Measurements from ENCODE around the gene PLCH1. TPM values are rescaled to one million over a fixed set of nuclear protein-coding genes. Genes with fewer than 3 reads are reported as not detected.

Gene PLCH1
- total RNA-seq, 4 donors from 2014 or later = 0.29 to 12.0 (median 0.58) TPM

DNA sequence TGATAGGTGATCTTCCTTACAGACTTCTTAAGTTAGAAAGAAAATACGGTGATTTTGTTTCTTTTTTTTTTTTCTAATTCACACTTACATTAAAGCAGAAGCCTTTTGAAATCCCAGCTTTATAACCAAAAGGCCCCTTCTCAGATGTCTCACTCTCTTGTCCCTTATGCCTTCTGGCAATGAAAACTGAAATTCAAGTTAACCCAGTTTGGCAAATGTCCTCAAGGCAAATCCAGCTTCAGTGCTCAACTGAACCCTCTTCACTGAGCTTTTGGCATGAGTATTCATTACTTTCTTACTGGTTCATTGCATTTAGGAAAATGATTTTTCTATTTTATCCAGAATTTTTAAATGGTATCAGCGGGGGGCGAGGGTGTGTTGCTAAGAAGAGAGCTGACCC, 17.0 kb downstream of the PLCH1 start:
- Histone ChIP-seq H3K9me3 (no peaks in the 10 kb centered on the region), H3K27me3 (no peaks in the 10 kb centered on the region), H3K27ac (no peak overlapping the region), H3K4me1 (no peaks in the 10 kb centered on the region), H3K36me3 (no peaks in the 10 kb centered on the region), H3K4me3 (no peak overlapping the region)
- DNase-seq = no peak
- intact Hi-C loops (cut with DNase I; ENCODE audit: low total_unique reads) = no loop called here
- TF ChIP-seq POLR2A (IDR thresholded peaks at IDR 0.05) = no peak
- TF ChIP-seq, protein P1, sequence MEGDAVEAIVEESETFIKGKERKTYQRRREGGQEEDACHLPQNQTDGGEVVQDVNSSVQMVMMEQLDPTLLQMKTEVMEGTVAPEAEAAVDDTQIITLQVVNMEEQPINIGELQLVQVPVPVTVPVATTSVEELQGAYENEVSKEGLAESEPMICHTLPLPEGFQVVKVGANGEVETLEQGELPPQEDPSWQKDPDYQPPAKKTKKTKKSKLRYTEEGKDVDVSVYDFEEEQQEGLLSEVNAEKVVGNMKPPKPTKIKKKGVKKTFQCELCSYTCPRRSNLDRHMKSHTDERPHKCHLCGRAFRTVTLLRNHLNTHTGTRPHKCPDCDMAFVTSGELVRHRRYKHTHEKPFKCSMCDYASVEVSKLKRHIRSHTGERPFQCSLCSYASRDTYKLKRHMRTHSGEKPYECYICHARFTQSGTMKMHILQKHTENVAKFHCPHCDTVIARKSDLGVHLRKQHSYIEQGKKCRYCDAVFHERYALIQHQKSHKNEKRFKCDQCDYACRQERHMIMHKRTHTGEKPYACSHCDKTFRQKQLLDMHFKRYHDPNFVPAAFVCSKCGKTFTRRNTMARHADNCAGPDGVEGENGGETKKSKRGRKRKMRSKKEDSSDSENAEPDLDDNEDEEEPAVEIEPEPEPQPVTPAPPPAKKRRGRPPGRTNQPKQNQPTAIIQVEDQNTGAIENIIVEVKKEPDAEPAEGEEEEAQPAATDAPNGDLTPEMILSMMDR (IDR thresholded peaks at IDR 0.05) = no peak

DNA sequence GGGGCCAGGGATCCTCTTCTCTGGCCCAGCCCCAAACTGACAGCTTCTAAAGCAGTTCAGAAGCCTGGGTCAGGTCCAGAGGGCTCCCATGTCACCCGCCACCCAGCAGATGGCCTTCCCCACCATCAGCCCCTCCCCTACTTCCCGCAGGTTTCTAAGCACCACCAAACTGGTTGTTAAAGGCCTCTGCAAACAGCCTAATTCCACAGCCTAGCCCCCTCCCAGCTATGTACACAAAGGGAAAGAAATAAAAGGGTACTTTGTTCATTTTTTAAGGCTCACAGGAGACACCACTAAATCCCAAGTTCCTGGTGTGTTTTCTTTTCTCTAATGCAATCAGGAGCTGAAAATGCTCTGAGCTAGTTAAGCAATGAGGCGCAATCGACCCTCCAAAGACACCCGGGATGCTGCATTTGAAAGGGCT, 30.6 kb downstream of the PLCH1 start:
- H3K27me3 ChIP-seq = no peaks in the 10 kb centered on the region
- TF ChIP-seq, protein P1 (IDR thresholded peaks at IDR 0.05) = no peak
- no peak for TF ChIP-seq POLR2A (IDR thresholded peaks at IDR 0.05)
- intact Hi-C loops (cut with DNase I; ENCODE audit: low total_unique reads) = no loop called here
- no peaks in the 10 kb centered on the region for H3K4me1 ChIP-seq
- no peak for DNase-seq
- no peaks in the 10 kb centered on the region for H3K9me3 ChIP-seq
- no peak overlapping the region for H3K4me3 ChIP-seq
- H3K36me3 ChIP-seq = no peaks in the 10 kb centered on the region
- no peak overlapping the region for H3K27ac ChIP-seq

DNA sequence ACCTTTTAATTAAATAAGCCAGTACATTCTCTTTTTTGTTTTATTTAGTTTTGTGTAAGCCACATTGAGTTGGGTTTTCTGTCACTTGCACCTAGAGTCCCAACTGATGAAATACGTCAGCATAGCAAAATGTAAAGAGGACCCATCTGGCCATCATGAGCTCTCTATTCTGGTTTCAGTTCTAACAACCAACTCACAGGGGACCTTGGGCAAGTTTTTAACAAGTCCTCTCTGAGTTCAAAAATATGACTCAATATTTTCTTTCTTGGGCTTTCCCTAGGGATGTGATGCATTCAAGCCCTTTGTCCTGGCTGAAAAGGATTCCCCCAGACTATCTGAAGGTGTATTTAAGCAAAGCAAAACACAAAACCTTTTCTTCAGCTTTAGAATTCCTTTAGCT, 32.9 kb downstream of the PLCH1 start:
- Histone ChIP-seq H3K27ac (no peak overlapping the region), H3K36me3 (no peaks in the 10 kb centered on the region), H3K27me3 (no peaks in the 10 kb centered on the region), H3K4me1 (no peaks in the 10 kb centered on the region), H3K4me3 (no peak overlapping the region), H3K9me3 (no peaks in the 10 kb centered on the region)
- DNase-seq = no peak
- TF ChIP-seq, protein P1 (IDR thresholded peaks at IDR 0.05) = no peak
- TF ChIP-seq POLR2A (IDR thresholded peaks at IDR 0.05) = no peak
- intact Hi-C loops (cut with DNase I; ENCODE audit: low total_unique reads) = no loop called here

DNA sequence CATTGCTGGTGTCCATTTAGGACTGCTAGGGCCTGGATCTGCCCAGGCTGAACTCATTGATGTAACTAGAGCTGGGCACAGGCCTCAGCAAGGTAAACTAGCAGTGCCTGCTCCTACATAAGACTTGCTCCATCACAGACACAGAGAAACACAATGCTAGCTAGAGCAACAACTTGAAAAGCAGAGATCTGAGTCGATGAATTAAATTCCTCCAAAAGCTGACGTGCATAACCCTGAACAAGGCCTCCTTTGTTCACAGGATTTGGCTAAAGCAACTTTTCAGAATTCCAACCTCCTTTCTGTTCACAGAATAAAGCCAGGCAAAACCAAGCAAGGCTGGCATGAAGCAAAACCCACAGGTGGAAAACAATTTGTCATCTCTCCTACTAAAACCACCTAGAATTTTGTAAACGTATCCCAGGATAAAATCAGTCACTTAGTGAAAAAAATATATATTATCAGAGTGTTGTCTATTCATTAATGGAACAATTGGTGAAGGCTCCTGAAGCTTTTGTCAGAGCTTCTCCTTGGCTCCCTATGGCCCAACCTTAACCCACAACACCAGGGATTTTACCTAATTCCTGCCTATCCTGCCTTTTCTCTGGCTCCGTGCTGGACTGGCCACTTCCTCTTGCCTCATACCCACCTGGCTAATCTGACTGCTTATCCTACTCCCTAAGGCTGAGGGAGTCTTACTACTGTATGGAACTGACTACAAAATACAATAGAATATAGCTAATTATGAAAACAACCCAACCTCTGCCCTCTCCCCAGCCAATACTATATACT, 39.9 kb downstream of the PLCH1 start:
- intact Hi-C loops (cut with DNase I; ENCODE audit: low total_unique reads) = loop anchor here (10.0 kb wide), 1 partner anchor 350 kb away; no protein-coding TSS in a partner anchor
- H3K9me3 ChIP-seq = no peaks in the 10 kb centered on the region
- H3K36me3 ChIP-seq = no peaks in the 10 kb centered on the region
- no peak overlapping the region for H3K4me3 ChIP-seq
- DNase-seq = no peak
- H3K27ac ChIP-seq = no peak overlapping the region
- H3K4me1 ChIP-seq = no peaks in the 10 kb centered on the region
- TF ChIP-seq, protein P1 (IDR thresholded peaks at IDR 0.05) = no peak
- TF ChIP-seq POLR2A (IDR thresholded peaks at IDR 0.05) = no peak
- no peaks in the 10 kb centered on the region for H3K27me3 ChIP-seq

DNA sequence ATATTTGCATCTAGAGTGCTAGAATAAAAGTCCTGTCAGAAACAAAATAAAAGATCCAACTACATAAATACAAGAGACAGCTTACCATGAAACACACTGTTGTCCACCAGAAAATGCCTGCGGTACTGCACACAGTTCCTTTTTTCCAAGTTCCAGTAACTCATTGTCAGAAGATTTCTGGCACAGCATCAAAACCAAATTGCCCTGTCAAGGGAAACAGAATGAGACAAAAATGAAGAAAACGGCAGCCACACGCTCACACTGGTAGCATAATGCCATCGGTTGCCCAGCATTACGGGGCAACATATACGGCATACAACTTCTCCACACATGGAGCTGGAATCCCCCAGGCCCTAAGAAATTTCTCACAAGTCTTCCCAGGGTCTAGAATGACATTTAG, 40.8 kb downstream of the PLCH1 start:
- intact Hi-C loops (cut with DNase I; ENCODE audit: low total_unique reads) = loop anchor here (10.0 kb wide), 1 partner anchor 349 kb away; no protein-coding TSS in a partner anchor
- Histone ChIP-seq H3K4me3 (no peak overlapping the region), H3K4me1 (no peaks in the 10 kb centered on the region), H3K27ac (no peak overlapping the region), H3K27me3 (no peaks in the 10 kb centered on the region), H3K9me3 (no peaks in the 10 kb centered on the region), H3K36me3 (no peaks in the 10 kb centered on the region)
- TF ChIP-seq, protein P1 (IDR thresholded peaks at IDR 0.05) = no peak
- no peak for TF ChIP-seq POLR2A (IDR thresholded peaks at IDR 0.05)
- DNase-seq = no peak

All from uterus (tissue), 4 donors.